SK-N-MC (cell line): Measurements from ENCODE around the gene CCDC124.
"Not testable (repeated sequence)": the region's sequence is repeated elsewhere in the genome, so short reads cannot be mapped to it uniquely, and the experiment has no call there.

Experiments
- DNase-seq: peaks from one replicate; pipeline ENCODE4 v3.0.0-alpha.2; 2011; ENCODE audit warnings: low read depth, low spot score
- H3K27ac ChIP-seq: fragments of 200-600 bp; sonication (generic); 2 replicates; pipeline ENCODE4 v1.5.1; 2016; ENCODE audit warnings: mixed run types
- H3K36me3 ChIP-seq: fragments of 200-600 bp; sonication (generic); 2 replicates; pipeline ENCODE4 v1.6.1; 2017; ENCODE audit warnings: antibody characterized with exemption, low read length, mixed read lengths; ENCODE audit not compliant: insufficient read depth
- H3K4me3 ChIP-seq: fragments of 200-600 bp; sonication (generic); 2 replicates; pipeline ENCODE4 v1.5.1; 2016
- H3K9ac ChIP-seq: fragments of 200-600 bp; sonication (generic); 2 replicates; pipeline ENCODE4 v1.8.0; 2017; ENCODE audit warnings: mixed run types, mixed read lengths; ENCODE audit not compliant: insufficient read length
- H3K9me3 ChIP-seq: fragments of 200-600 bp; sonication (generic); 2 replicates; pipeline ENCODE4 v1.6.1; 2017; ENCODE audit warnings: low read depth, mild to moderate bottlenecking, antibody characterized with exemption, low read length, moderate library complexity, mixed read lengths
- EZH2 ChIP-seq: fragments of 200-600 bp; sonication (generic); IDR thresholded peaks from one replicate; pipeline ENCODE4 v1.6.1; 2017; ENCODE audit warnings: antibody characterized with exemption
- FOXP2 ChIP-seq: optimal IDR thresholded peaks from 2 replicates; pipeline ENCODE3; 2011; ENCODE audit warnings: mild to moderate bottlenecking, moderate library complexity; ENCODE audit not compliant: insufficient read depth; ENCODE audit errors: extremely low read length, control extremely low read depth
- POLR2AphosphoS5 ChIP-seq: IDR thresholded peaks from 2 replicates; pipeline ENCODE4 v1.6.1; 2012; ENCODE audit warnings: mild to moderate bottlenecking, low read depth, low read length, borderline replicate concordance

The CCDC124 gene

GRCh38 chr19:17981611-17982010 is 48.8 kb downstream of the CCDC124 start:
- DNase-seq = no peak
- Histone ChIP-seq H3K9ac (no peak overlapping the region), H3K4me3 (no peak overlapping the region), H3K27ac (no peak overlapping the region), H3K9me3 (no peaks in the 10 kb centered on the region), H3K36me3 (peaks cover 19% of the 10 kb centered on the region)
- TF ChIP-seq POLR2AphosphoS5 (no peak), EZH2 (no peak), FOXP2 (no peak)

- Histone ChIP-seq H3K9ac (no peak overlapping the region), H3K9me3 (no peaks in the 10 kb centered on the region), H3K36me3 (peaks cover 15% of the 10 kb centered on the region), H3K27ac (no peak overlapping the region), H3K4me3 (no peak overlapping the region)
- no peak for DNase-seq
- TF ChIP-seq EZH2 = no peak
- TF ChIP-seq FOXP2 = no peak
These were observed 49.6 kb downstream of the CCDC124 start for GRCh38 chr19:17982430-17982829.

GRCh38 chr19:17985037-17985818 is 52.4 kb downstream of the CCDC124 start:
- DNase-seq = no peak
- H3K9ac ChIP-seq = no peak overlapping the region
- TF ChIP-seq EZH2 (no peak), FOXP2 (no peak), POLR2AphosphoS5 (no peak)
- no peak overlapping the region for H3K4me3 ChIP-seq
- H3K36me3 ChIP-seq = peaks cover 26% of the 10 kb centered on the region; the same call in 1 of the 2 replicates
- no peaks in the 10 kb centered on the region for H3K9me3 ChIP-seq
- no peak overlapping the region for H3K27ac ChIP-seq

- H3K9ac ChIP-seq, H3K27ac ChIP-seq, H3K4me3 ChIP-seq, DNase-seq, H3K9me3 ChIP-seq: not testable (repeated sequence)
- H3K36me3 ChIP-seq = peaks cover 24% of the 10 kb centered on the region; the same call in 1 of the 2 replicates
These were observed 53.8 kb downstream of the CCDC124 start for GRCh38 chr19:17986569-17986968.

- DNase-seq = no peak
- H3K27ac ChIP-seq = no peak overlapping the region
- no peak overlapping the region for H3K4me3 ChIP-seq
- H3K9me3 ChIP-seq = no peaks in the 10 kb centered on the region
- H3K36me3 ChIP-seq = peaks cover 21% of the 10 kb centered on the region; the same call in 1 of the 2 replicates
- no peak overlapping the region for H3K9ac ChIP-seq
- TF ChIP-seq FOXP2 (no peak), POLR2AphosphoS5 (no peak), EZH2 (no peak)
These were observed 55.3 kb downstream of the CCDC124 start for GRCh38 chr19:17988161-17988560.

GRCh38 chr19:17989425-17990094 is 56.7 kb downstream of the CCDC124 start:
- Histone ChIP-seq H3K27ac (no peak overlapping the region), H3K9ac (no peak overlapping the region), H3K36me3 (peaks cover 21% of the 10 kb centered on the region; the same call in 1 of the 2 replicates), H3K4me3 (no peak overlapping the region), H3K9me3 (no peaks in the 10 kb centered on the region)
- TF ChIP-seq POLR2AphosphoS5 = no peak
- no peak for TF ChIP-seq EZH2
- TF ChIP-seq FOXP2 = no peak
- DNase-seq = no peak

- H3K27ac ChIP-seq = no peak overlapping the region
- no peak for DNase-seq
- no peak overlapping the region for H3K9ac ChIP-seq
- H3K9me3 ChIP-seq = no peaks in the 10 kb centered on the region
- no peak for TF ChIP-seq POLR2AphosphoS5
- TF ChIP-seq EZH2 = no peak
- no peak for TF ChIP-seq FOXP2
- H3K4me3 ChIP-seq = no peak overlapping the region
- H3K36me3 ChIP-seq = peaks cover 15% of the 10 kb centered on the region; the same call in 1 of the 2 replicates
These were observed 60.4 kb downstream of the CCDC124 start for GRCh38 chr19:17993076-17993813.
